Subcutaneous adipose tissue (tissue), 4 donors: ENCODE measurements around the gene TPP2. TPM values are rescaled to one million over a fixed set of nuclear protein-coding genes. Genes with fewer than 3 reads are reported as not detected.

ENCODE experiments used
- CTCF ChIP-seq: fragments of 450-650 bp; IDR thresholded peaks from one replicate; pipeline ENCODE4 v1.5.1; 2016; ENCODE audit warnings: low read depth, mild to moderate bottlenecking, control low read depth, antibody characterized with exemption, moderate library complexity
- total RNA-seq, 4 donors: library from RNA; depleted of rRNA; stranded (reverse); fragments of >200 nt; gene quantifications; one replicate each; pipeline ENCODE4 v1.1.0, GENCODE V29; 2016

Gene TPP2
- total RNA-seq, 4 donors from 2014 or later, result 30.9 to 55.6 (median 46.0) TPM

- TF ChIP-seq CTCF, result no peak
Measured at GRCh38 chr13:102593466-102593865, 3.3 kb upstream of the TPP2 start.

GRCh38 chr13:102597029-102597961 lies 509 bp downstream of the TPP2 start:
- TF ChIP-seq CTCF, result no peak

- TF ChIP-seq CTCF, result no peak
Measured at GRCh38 chr13:102598061-102598460, 1.3 kb downstream of the TPP2 start.

GRCh38 chr13:102599426-102600012 lies 2.7 kb downstream of the TPP2 start:
- TF ChIP-seq CTCF, result no peak

- TF ChIP-seq CTCF, result no peak
Measured at GRCh38 chr13:102606537-102607309, 9.9 kb downstream of the TPP2 start.

GRCh38 chr13:102608974-102609373 lies 12.2 kb downstream of the TPP2 start:
- TF ChIP-seq CTCF, result no peak

- no peak for TF ChIP-seq CTCF
Measured at GRCh38 chr13:102609696-102610095, 12.9 kb downstream of the TPP2 start.
